Measurements from ENCODE around the gene NDUFC1. TPM values are rescaled to one million over a fixed set of nuclear protein-coding genes. Genes with fewer than 3 reads are reported as not detected.

NDUFC1 gene
- polyA plus RNA-seq, 4 donors, result 54.0 to 101 (median 91.1) TPM

- peak in 1 of 4 donors; percentile 22 for DNase-seq (ENCODE audit: low read depth in 4 of 4, low spot score in 3 of 4)
These were observed 1.7 kb downstream of the NDUFC1 start for GRCh38 chr4:139300431-139301112.

DNA sequence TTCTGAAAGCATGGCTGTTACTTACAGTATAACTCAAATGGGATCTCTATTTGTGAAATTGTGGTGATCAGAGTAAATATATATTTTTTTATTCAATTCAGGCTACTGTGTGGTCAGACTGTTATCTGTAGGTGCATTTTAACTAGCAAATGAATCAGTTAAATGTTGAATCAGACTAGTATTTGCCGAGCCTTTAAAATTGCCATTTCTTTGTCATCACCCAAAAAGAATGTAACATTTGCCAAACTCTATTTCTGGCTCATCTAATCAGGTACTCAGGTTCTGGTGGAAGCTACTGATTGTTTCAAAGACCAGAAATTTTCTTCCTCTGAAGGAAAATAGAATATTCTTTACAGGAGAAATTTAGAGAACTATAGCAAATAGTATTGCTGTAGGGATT is 2.7 kb downstream of the NDUFC1 start:
- no peak for DNase-seq (ENCODE audit: low read depth in 4 of 4, low spot score in 3 of 4)

GRCh38 chr4:139297001-139297410 is 5.3 kb downstream of the NDUFC1 start:
- no peak for DNase-seq (ENCODE audit: low read depth in 4 of 4, low spot score in 3 of 4)

DNA sequence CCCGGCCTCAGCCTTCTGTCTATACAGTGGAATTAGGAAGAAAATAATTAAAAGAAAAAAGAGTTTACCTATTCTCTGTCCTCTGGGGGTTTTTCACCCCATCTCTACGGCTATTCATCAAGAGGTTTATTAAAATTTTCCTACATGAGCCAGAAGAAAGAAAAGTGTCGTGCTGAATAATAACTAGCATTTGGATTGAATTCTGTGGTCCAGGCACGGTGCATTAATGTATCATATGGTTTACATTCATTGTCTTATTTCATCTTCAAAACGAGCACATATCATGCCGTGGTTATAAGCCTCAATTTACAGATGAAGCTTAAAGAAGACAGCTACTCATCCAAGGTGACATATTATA is 6.4 kb downstream of the NDUFC1 start:
- DNase-seq (ENCODE audit: low read depth in 4 of 4, low spot score in 3 of 4), result no peak

GRCh38 chr4:139295206-139295941 is 6.9 kb downstream of the NDUFC1 start:
- peak; percentile 87 to 92 (median 90) for DNase-seq (ENCODE audit: low read depth in 4 of 4, low spot score in 3 of 4)

- DNase-seq (ENCODE audit: low read depth in 4 of 4, low spot score in 3 of 4), result no peak
These were observed 16.0 kb downstream of the NDUFC1 start for GRCh38 chr4:139286186-139286698.

GRCh38 chr4:139282721-139283075 is 19.6 kb downstream of the NDUFC1 start:
- DNase-seq (ENCODE audit: low read depth in 4 of 4, low spot score in 3 of 4), result no peak

GRCh38 chr4:139282065-139282720 is 20.1 kb downstream of the NDUFC1 start:
- DNase-seq (ENCODE audit: low read depth in 4 of 4, low spot score in 3 of 4), result no peak

DNA sequence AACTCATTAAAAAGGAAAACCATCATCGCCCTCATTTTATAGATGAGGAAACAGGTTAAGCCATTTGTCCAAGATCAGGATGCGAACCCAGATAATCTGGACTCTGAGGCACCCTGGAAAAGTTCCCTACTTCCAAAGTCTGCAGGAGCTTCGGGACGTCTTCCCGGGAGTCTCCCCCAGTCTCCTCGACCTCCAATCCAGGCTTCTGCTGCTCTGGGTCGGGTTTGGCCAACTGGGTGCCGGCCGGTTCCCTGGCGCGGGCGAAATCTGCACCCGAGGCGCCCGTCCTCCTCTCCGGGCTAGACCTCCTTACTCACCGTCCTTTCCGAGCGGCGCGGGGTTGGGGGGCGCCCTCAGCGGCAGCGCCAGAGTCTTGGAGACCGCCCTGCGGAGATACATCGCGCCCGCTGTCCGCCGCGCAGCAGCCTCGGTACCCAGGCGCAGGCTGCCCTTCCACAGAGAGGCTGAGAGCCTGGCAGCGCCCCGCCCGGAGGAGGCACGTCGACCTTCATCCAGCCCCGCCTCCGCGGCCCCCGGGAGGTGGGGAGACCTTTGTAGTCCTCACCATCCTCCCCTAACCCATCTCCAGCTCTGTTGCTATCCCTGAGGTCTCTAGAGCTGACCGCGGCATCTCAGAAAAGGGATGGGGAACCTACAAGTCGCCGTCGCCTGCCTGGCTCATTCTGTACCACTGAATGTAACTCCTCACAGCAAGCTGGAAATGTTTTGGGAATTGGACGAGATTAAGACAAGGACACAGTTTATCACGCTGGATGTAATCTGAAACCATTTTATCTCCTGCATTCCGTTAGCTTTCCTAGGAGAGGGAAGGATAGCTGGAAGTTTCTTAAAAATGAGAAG is 22.3 kb downstream of the NDUFC1 start, which contains the start of gene MGARP:
Gene MGARP, minus strand, starts transcription at position 466 of the 861 bp plus-strand sequence. Its CDS starts 67 bp downstream, at position 399.
- peak in 1 of 4 donors; percentile 7 for DNase-seq (ENCODE audit: low read depth in 4 of 4, low spot score in 3 of 4)

DNA sequence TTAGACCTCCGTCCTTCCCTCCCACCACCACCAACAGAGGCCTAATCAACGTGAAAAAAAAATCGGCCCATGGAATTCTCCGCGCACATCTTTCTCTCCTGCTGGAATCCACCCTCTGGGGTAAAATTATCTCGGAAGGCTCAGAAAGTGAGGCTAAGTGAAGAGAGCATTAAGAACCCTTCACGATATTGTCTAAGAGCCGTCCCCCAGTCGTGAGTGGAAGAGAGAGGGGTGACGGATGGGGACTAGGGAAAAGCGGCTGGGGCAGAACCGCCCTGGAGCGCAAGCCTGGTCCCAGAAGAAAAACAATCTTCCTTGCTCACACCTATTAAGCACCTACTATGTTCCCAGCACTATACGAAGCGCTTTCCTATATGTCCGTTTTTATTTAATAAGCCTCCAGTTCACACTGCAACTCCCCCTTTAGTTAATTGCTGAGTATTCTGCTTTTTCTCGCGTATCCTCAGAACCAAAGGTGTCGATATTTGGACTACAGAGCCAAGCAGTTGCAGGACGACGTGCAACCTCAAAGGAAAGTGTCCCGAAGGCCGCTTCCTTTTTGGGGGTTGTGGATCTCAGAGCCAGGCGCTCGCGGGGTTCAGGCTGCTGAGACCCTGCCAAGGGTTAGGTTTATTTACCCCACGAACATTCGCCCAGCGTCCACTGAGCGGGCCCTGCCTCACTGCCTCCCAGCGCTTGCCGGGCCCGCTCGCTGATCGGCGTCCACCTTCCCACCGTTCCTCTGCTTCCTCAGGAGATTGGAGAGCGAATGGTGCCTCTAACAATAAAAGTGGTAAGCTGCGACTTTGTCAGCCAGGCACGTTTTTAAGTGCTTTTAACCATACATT is 23.1 kb downstream of the NDUFC1 start:
- DNase-seq (ENCODE audit: low read depth in 4 of 4, low spot score in 3 of 4), result peak in 1 of 4 donors; percentile 14

DNA sequence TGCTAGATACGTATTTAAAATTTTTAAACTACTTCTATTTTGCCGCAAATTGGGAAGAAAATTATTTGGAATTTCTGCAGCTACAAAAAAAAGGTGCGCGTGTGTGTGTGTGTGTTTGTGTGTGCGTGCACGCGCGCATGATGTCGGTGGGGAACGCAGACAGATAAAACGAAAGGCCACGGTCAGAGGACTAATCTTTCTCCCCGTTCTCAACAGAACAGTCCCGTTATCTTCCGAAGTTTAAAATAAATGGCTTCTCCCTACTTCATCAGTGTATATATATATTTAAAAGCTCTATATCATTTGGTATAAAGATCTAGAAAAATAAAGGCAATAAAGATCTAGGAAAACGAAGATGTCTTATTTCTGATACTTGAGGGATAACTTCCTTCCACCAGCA is 23.8 kb downstream of the NDUFC1 start:
- peak in 1 of 4 donors; percentile 3 for DNase-seq (ENCODE audit: low read depth in 4 of 4, low spot score in 3 of 4)

- no peak for DNase-seq (ENCODE audit: low read depth in 4 of 4, low spot score in 3 of 4)
These were observed 27.0 kb downstream of the NDUFC1 start for GRCh38 chr4:139275281-139275735.

DNA sequence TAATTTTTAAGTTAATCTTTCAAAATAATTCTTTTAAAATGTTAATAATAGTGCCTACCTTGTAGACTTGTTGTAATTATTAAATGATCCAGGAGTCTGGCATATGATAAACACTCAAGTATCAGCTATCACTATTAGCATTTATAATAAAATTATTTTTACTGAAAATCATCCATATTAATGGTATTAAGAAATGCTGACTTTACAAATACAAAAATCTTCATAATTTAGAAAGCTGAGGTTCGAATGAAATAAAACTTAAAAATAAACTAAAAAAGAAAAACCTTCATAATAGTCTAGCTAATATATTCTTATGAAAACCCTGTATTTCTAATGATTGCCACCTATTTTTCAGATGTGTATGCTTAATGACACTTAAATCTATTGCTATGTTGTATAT is 27.5 kb downstream of the NDUFC1 start:
- no peak for DNase-seq (ENCODE audit: low read depth in 4 of 4, low spot score in 3 of 4)

GRCh38 chr4:139273835-139274234 is 28.4 kb downstream of the NDUFC1 start:
- no peak for DNase-seq (ENCODE audit: low read depth in 4 of 4, low spot score in 3 of 4)

DNA sequence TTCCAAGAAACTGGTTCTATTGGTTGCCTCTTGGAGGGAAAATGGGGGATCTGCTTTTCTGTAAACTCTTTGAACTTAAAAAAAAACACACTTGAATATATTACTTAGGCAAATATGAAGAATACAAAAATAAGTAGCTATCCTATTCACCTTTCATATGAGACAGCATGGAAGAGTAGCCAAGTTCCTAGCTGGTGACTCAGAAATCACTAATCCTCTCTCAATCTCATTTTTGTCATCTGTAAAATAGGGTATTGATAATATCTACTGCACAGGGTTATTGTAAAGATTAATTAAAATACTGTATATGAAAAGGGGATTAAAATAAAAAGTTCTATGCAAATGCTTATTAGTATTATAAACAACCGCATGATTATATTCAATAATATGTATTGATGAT is 35.0 kb downstream of the NDUFC1 start:
- DNase-seq (ENCODE audit: low read depth in 4 of 4, low spot score in 3 of 4), result no peak

DNA sequence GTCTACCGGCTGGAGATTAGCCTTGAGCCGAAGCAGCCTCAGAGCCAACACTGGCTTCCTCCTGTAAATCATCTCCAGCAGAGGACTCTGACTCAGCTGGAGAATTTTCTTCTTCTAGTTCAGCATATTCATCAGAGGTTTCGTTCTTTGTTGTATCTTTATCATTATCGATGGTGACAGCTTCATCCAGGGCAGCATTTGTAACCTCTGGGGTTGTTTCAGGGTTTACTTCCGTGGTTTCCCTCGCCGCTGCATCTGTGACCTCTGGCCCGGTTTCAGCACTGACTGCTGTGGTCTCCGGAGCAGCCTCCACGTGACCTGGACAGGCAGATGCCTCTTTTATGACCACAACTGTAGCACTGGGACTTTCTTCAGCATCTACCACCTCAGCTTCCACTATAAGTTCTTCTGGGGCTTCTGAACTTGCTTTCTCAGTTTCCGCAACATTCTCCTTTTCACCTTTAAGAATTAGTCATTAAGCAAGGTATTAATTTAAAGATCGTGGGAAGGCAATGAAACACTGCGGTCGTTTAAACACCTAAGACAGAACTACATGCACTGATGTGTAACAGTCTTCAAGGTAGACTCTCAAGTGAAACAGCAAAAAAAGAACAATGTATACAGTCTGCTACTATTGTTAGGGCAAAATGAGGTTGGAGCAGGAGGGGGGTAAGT is 35.6 kb downstream of the NDUFC1 start:
- DNase-seq (ENCODE audit: low read depth in 4 of 4, low spot score in 3 of 4), result peak in 2 of 4 donors; percentile 28 to 41

DNA sequence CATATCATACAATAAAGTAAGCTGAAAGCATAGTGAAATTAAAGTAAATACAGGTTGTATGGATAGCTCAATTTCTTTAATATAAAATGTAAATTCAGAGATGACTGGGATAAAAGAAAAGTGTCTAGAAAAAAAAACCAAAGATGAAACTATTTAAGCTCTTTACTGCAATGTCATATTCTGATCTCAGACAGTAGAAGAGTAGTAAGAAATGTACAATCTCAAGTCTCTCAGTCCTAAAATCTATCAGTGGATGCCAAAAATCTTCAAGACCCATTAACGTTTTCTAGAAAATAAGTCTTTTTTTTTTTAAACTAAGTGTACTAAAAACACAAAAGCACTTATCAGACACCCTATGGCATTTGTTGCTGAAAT is 36.1 kb downstream of the NDUFC1 start:
- DNase-seq (ENCODE audit: low read depth in 4 of 4, low spot score in 3 of 4), result no peak

GRCh38 chr4:139265654-139266053 is 36.6 kb downstream of the NDUFC1 start:
- DNase-seq (ENCODE audit: low read depth in 4 of 4, low spot score in 3 of 4), result no peak

DNA sequence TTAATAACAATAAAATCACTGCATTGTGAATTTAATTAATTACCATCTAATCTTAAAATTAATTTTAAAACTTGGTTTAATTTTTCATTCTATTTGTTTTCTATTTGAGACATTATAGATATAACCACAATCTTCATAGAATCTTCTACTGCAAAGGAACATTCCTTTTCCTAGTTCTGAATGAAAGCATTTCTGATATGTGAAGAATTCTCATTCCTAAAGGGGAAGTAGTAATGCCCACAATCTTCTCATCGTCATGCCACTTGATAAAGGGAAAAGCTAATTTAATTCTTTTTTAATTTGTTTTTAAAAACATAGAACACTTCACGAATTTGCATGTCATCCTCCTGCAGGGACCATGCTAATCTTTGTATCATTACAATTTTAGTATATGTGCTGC is 45.9 kb downstream of the NDUFC1 start:
- DNase-seq (ENCODE audit: low read depth in 4 of 4, low spot score in 3 of 4), result no peak

Measured in left renal pelvis (tissue), 4 donors.